NT2/D1 (cell line): Measurements from ENCODE around the gene USP5.
A peak's percentile ranks its signal among the peaks of the same experiment; 100 is the strongest.

Source experiments
- DNase-seq: peaks from one replicate; pipeline ENCODE4 v3.0.0-alpha.2; 2011; ENCODE audit warnings: low read depth, low spot score
- H3K27me3 ChIP-seq: 2 replicates; pipeline ENCODE4 v1.6.0; 2011; ENCODE audit warnings: mild to moderate bottlenecking; ENCODE audit not compliant: insufficient read length, insufficient read depth
- H3K36me3 ChIP-seq: 2 replicates; pipeline ENCODE4 v1.6.1; 2011; ENCODE audit warnings: mild to moderate bottlenecking, low read length, mixed read lengths; ENCODE audit not compliant: insufficient read depth, insufficient read length
- H3K4me1 ChIP-seq: 2 replicates; pipeline ENCODE4 v1.5.1; 2011; ENCODE audit not compliant: insufficient read depth, insufficient read length
- H3K4me3 ChIP-seq: 2 replicates; pipeline ENCODE4 v1.5.1; 2011; ENCODE audit warnings: low read depth; ENCODE audit not compliant: insufficient read length
- H3K9ac ChIP-seq: 2 replicates; pipeline ENCODE4 v1.6.0; 2011; ENCODE audit warnings: low read depth; ENCODE audit not compliant: insufficient read length
- H3K9me3 ChIP-seq: 2 replicates; pipeline ENCODE4 v1.5.1; 2011; ENCODE audit warnings: mild to moderate bottlenecking, low read length; ENCODE audit not compliant: insufficient read depth
- SUZ12 ChIP-seq: IDR thresholded peaks from 2 replicates; pipeline ENCODE4 v1.6.1; 2011; ENCODE audit not compliant: insufficient read length, insufficient read depth; ENCODE audit errors: extremely low read depth
- YY1 ChIP-seq: IDR thresholded peaks from 2 replicates; pipeline ENCODE4 v1.6.1; 2011; ENCODE audit not compliant: insufficient read length, insufficient read depth
- ZNF274 ChIP-seq: IDR thresholded peaks from 2 replicates; pipeline ENCODE4 v1.6.1; 2011; ENCODE audit warnings: mild to moderate bottlenecking, low read depth, low read length

The USP5 gene

GRCh38 chr12:6912164-6912935 is 60.4 kb downstream of the USP5 start:
- DNase-seq: no peak
- Histone ChIP-seq H3K9me3 (no peaks in the 10 kb centered on the region), H3K27me3 (peaks cover 9% of the 10 kb centered on the region), H3K4me1 (peaks cover 22% of the 10 kb centered on the region), H3K36me3 (peaks cover 15% of the 10 kb centered on the region), H3K4me3 (no peak overlapping the region), H3K9ac (peak overlapping the region; percentile 29)
- TF ChIP-seq SUZ12 (no peak), YY1 (no peak)

GRCh38 chr12:6914246-6914946 is 62.4 kb downstream of the USP5 start, which contains the start of gene ENO2:
Gene ENO2, plus strand, starts transcription at chr12:6914580. Its CDS starts 1,253 bp downstream, at chr12:6915833.
- TF ChIP-seq YY1 (peak; percentile 6), ZNF274 (no peak), SUZ12 (no peak)
- peaks cover 29% of the 10 kb centered on the region for H3K36me3 ChIP-seq
- H3K27me3 ChIP-seq: peaks cover 9% of the 10 kb centered on the region
- peaks cover 28% of the 10 kb centered on the region for H3K4me1 ChIP-seq
- DNase-seq: no peak
- peak within 1 kb of the TSS; percentile 92 for H3K9ac ChIP-seq
- H3K4me3 ChIP-seq: peak within 1 kb of the TSS; percentile 79
- no peaks in the 10 kb centered on the region for H3K9me3 ChIP-seq

GRCh38 chr12:6914947-6915788 is 63.2 kb downstream of the USP5 start:
- TF ChIP-seq SUZ12 (no peak), ZNF274 (no peak), YY1 (no peak)
- Histone ChIP-seq H3K36me3 (peaks cover 36% of the 10 kb centered on the region), H3K27me3 (peaks cover 9% of the 10 kb centered on the region), H3K4me1 (peaks cover 28% of the 10 kb centered on the region), H3K4me3 (peak overlapping the region; percentile 79), H3K9me3 (no peaks in the 10 kb centered on the region), H3K9ac (peak overlapping the region; percentile 92)
- no peak for DNase-seq

GRCh38 chr12:6915789-6916285 is 63.9 kb downstream of the USP5 start:
- Histone ChIP-seq H3K27me3 (peaks cover 9% of the 10 kb centered on the region), H3K36me3 (peaks cover 39% of the 10 kb centered on the region), H3K4me3 (peak overlapping the region; percentile 79), H3K9ac (peak overlapping the region; percentile 83), H3K4me1 (peaks cover 28% of the 10 kb centered on the region), H3K9me3 (no peaks in the 10 kb centered on the region)
- DNase-seq: no peak
- TF ChIP-seq YY1 (no peak), ZNF274 (no peak), SUZ12 (no peak)
